Measurements from ENCODE around the gene FCHSD1. TPM values are rescaled to one million over a fixed set of nuclear protein-coding genes. Genes with fewer than 3 reads are reported as not detected.
A peak's percentile ranks its signal among the peaks of the same experiment; 100 is the strongest.

The FCHSD1 gene
- total RNA-seq, 1 experiment from 2014 or later, result 37.2 TPM

- TF ChIP-seq ATF3 (IDR thresholded peaks at IDR 0.05) (no peak), TCF7L2 (IDR thresholded peaks at IDR 0.05; ENCODE audit: borderline replicate concordance, extremely low read depth, insufficient read depth, insufficient read length) (peak; percentile 21), SIN3A (IDR thresholded peaks at IDR 0.05; ENCODE audit: low read depth) (no peak), EZH2phosphoT487 (IDR thresholded peaks at IDR 0.05; ENCODE audit: borderline replicate concordance) (no peak), CBX3 (IDR thresholded peaks at IDR 0.05; ENCODE audit: low read depth) (no peak)
Observed at GRCh38 chr5:141681695-141682641, 30.8 kb upstream of the FCHSD1 start, which contains the start of gene ARAP3 (continued).

- DNase-seq (ENCODE audit: low read depth, low spot score), result no peak
- peaks cover 18 to 30% of the 10 kb centered on the region in 2 experiments for H3K4me1 ChIP-seq (ENCODE audit: control insufficient read depth in 1 of 2, insufficient read depth in 2 of 2, low read length in 2 of 2)
- peak overlapping the region; percentile 66 for H3K9ac ChIP-seq (ENCODE audit: low read length)
- H3K27ac ChIP-seq (ENCODE audit: low read depth, low read length), result peak overlapping the region; percentile 66
- POLR2A ChIA-PET, result interaction anchor here (0.6 to 2.0 kb wide), 3 partner anchors 44 to 1743 kb away, joined by 6 to 10 read pairs (median 8); partner anchors contain the start of genes PCDH1 and RELL2
- H4K20me1 ChIP-seq (ENCODE audit: insufficient read depth), result no peaks in the 10 kb centered on the region
- no peaks in the 10 kb centered on the region for H3K36me3 ChIP-seq (ENCODE audit: control insufficient read depth in 1 of 2, insufficient read depth in 2 of 2, low read length in 2 of 2)
- H2AFZ ChIP-seq (ENCODE audit: low read depth, low read length, poor library complexity, severe bottlenecking), result no peak overlapping the region
- H3K9me2 ChIP-seq (ENCODE audit: insufficient read depth), result no peaks in the 10 kb centered on the region
- BruUV-seq (replicated peaks), result TSS peak; percentile 71
- ATAC-seq, result peak; percentile 26
- no peak for TF ChIP-seq MAX (IDR thresholded peaks at IDR 0.05)
- intact Hi-C loops (cut with micrococcal nuclease), result no loop called here
- H3K9me3 ChIP-seq (ENCODE audit: control insufficient read depth in 1 of 2, insufficient read depth in 1 of 2, low read depth in 1 of 2, low read length in 2 of 2), result no peaks in the 10 kb centered on the region
- H3K79me2 ChIP-seq (ENCODE audit: insufficient read depth, low read length), result no peaks in the 10 kb centered on the region; the same call in 1 of the 2 replicates
- H3K4me3 ChIP-seq (replicated peaks in 1 of 2; ENCODE audit: low read depth in 1 of 2, low read length in 2 of 2), result peak overlapping the region; percentile 56 to 61
- RAD21 ChIA-PET (ENCODE audit: low non-redundant PET in 1 of 2, low total read pairs in 2 of 2, uncharacterized antibody in 2 of 2, unreplicated experiment in 2 of 2), result interaction anchor here in 1 of 2 experiments (0.6 kb wide), 1 partner anchor 90 kb away, joined by 3 read pairs; no protein-coding TSS in a partner anchor
- H3K27me3 ChIP-seq (ENCODE audit: insufficient read depth, low read length), result no peaks in the 10 kb centered on the region
- peak overlapping the region; percentile 85 for H3K4me2 ChIP-seq (ENCODE audit: low read length)
- CTCF ChIA-PET, result interaction anchor here (0.7 to 1.4 kb wide), 4 partner anchors 11 to 160 kb away, joined by 4 to 6 read pairs (median 5); no protein-coding TSS in a partner anchor
Observed at GRCh38 chr5:141681295-141681694, 30.1 kb upstream of the FCHSD1 start.
